ENCODE data around the gene LRMDA.

DNA sequence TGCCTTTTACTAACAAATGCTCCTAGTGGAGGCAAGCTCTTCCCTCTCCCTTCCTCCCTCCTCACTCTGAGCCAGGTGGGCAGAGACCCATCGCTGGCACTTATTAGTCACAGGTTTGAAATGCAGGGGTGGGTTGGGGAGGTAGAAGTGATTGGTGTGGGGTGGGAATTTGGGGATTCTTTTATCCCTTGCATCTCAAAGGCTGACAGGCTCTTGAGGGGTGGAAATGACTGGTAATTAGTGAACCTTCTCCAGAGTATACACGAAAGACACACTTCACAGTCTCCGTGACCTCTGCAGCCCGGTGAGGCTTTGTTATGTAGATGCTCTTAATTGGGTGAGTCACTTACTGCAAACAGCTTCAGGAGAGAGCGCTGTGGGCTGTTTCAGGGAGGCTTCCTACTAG, 13.9 kb upstream of the LRMDA start:
- TF ChIP-seq, protein P1, sequence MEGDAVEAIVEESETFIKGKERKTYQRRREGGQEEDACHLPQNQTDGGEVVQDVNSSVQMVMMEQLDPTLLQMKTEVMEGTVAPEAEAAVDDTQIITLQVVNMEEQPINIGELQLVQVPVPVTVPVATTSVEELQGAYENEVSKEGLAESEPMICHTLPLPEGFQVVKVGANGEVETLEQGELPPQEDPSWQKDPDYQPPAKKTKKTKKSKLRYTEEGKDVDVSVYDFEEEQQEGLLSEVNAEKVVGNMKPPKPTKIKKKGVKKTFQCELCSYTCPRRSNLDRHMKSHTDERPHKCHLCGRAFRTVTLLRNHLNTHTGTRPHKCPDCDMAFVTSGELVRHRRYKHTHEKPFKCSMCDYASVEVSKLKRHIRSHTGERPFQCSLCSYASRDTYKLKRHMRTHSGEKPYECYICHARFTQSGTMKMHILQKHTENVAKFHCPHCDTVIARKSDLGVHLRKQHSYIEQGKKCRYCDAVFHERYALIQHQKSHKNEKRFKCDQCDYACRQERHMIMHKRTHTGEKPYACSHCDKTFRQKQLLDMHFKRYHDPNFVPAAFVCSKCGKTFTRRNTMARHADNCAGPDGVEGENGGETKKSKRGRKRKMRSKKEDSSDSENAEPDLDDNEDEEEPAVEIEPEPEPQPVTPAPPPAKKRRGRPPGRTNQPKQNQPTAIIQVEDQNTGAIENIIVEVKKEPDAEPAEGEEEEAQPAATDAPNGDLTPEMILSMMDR (IDR thresholded peaks at IDR 0.05; ENCODE audit: borderline replicate concordance, extremely low read depth, low read length, poor library complexity, severe bottlenecking) = no peak
- TF ChIP-seq EZH2 (IDR thresholded peaks at IDR 0.05; ENCODE audit: borderline replicate concordance, low read depth, low read length, severe bottlenecking) = no peak

Data from DND-41 (cell line).